SJSA1 (cell line): ENCODE results near the gene MRC1. TPM values are rescaled to one million over a fixed set of nuclear protein-coding genes. Genes with fewer than 3 reads are reported as not detected.

Experiments
- DNase-seq, 2 experiments: peaks; one replicate each; pipeline ENCODE4 v3.0.0-alpha.2; 2015 to 2020; ENCODE audit warnings: low spot score in 2 of 2, low read depth in 1 of 2
- H3K27ac ChIP-seq: fragments of 250-450 bp; sonication (Bioruptor Pico); 2 replicates; pipeline ENCODE4 v1.5.1; 2020; ENCODE audit warnings: mild to moderate bottlenecking, moderate library complexity
- H3K27me3 ChIP-seq: fragments of 250-450 bp; sonication (Bioruptor Pico); replicated peaks from 2 replicates; pipeline ENCODE4 v1.5.1; 2020; ENCODE audit warnings: mild to moderate bottlenecking, moderate library complexity
- H3K36me3 ChIP-seq: fragments of 250-450 bp; sonication (Bioruptor Pico); 2 replicates; pipeline ENCODE4 v1.5.1; 2020; ENCODE audit warnings: mild to moderate bottlenecking
- H3K4me1 ChIP-seq: fragments of 250-450 bp; sonication (Bioruptor Pico); replicated peaks from 2 replicates; pipeline ENCODE4 v1.6.1; 2021; ENCODE audit warnings: mild to moderate bottlenecking
- H3K4me3 ChIP-seq: fragments of 250-450 bp; sonication (Bioruptor Pico); 2 replicates; pipeline ENCODE4 v1.5.1; 2020; ENCODE audit warnings: mild to moderate bottlenecking
- H3K9me3 ChIP-seq: fragments of 250-450 bp; sonication (Bioruptor Pico); replicated peaks from 2 replicates; pipeline ENCODE4 v1.5.1; 2020; ENCODE audit warnings: mild to moderate bottlenecking
- total RNA-seq: library from RNA; depleted of rRNA; stranded (reverse); fragments of >200 nt; shearing (Covaris generic); gene quantifications from 2 replicates; pipeline ENCODE4 v1.2.3, GENCODE V29; 2014

Gene MRC1
- total RNA-seq, 1 experiment from 2014 or later, result not detected

DNA sequence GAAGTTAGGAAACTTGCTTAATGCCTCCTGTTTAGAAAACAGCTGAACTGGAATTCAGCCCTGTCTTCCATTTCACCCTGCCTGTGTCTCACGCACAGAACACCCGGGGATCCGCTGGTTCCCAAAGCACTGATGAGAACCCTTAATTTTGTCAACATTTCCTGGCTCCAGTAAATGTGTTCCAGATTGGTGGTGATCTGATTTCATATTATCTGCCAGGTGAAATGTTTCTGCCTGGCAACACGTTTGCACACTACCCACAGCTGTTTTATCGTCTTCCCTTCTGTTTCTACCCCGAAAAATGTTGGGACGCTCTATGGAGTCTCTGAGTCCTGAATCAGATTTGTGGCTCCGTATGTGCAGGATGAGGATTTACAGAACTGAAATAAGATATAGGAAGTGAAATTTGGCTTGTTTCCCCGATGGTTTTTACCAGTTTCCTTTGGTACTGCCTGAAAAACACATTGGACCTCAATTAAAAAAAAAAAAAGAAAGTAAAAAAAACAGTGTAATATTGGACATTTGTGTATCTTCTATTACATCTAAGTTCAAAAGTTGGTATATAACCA is 29.0 kb downstream of the MRC1 start:
- Histone ChIP-seq H3K4me1 (peaks cover 37% of the 10 kb centered on the region), H3K27me3 (no peaks in the 10 kb centered on the region), H3K36me3 (no peaks in the 10 kb centered on the region), H3K4me3 (no peak overlapping the region), H3K9me3 (no peaks in the 10 kb centered on the region), H3K27ac (no peak overlapping the region)
- no peak for DNase-seq

DNA sequence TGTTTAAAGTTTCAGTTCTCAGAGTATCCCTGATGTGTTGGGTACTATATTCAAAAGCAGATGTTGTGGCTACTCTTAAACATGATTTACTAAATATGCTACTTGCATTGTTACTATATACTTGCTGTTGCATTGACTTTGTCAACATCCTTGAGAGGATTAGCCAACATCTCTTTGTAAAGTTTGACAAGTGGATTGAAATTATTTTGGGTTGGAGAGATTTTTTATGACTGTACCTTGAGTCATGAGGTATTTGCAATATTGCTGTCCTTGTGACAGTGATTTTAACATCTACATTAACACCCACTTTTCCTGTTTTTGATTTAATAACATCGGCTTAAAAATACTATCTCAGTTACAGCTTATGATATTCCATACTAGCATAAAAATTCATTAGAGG is 31.9 kb downstream of the MRC1 start:
- Histone ChIP-seq H3K27ac (no peak overlapping the region), H3K36me3 (no peaks in the 10 kb centered on the region), H3K4me1 (peaks cover 23% of the 10 kb centered on the region), H3K4me3 (no peak overlapping the region), H3K9me3 (no peaks in the 10 kb centered on the region), H3K27me3 (no peaks in the 10 kb centered on the region)
- no peak for DNase-seq

DNA sequence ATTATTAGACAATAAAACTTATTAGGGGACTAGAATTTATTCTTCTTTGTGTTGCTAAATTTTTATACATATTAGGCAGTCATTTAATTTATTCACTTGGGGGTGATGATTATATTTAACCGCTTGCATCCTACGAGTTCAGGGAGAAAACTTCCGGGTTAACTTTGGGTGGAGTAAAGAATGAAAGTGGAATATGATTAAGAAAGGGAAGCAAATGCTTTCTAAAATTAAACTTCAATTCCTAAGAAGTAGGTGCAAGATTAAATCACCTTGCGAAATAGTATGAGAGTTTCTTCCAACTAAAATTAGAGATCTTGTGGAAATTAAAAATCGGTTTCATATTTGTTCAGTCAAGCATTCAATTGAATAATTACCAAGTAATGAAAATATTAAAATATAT is 33.5 kb downstream of the MRC1 start:
- Histone ChIP-seq H3K9me3 (no peaks in the 10 kb centered on the region), H3K27me3 (no peaks in the 10 kb centered on the region), H3K27ac (no peak overlapping the region), H3K36me3 (no peaks in the 10 kb centered on the region), H3K4me1 (peaks cover 9% of the 10 kb centered on the region), H3K4me3 (no peak overlapping the region)
- DNase-seq, result no peak

DNA sequence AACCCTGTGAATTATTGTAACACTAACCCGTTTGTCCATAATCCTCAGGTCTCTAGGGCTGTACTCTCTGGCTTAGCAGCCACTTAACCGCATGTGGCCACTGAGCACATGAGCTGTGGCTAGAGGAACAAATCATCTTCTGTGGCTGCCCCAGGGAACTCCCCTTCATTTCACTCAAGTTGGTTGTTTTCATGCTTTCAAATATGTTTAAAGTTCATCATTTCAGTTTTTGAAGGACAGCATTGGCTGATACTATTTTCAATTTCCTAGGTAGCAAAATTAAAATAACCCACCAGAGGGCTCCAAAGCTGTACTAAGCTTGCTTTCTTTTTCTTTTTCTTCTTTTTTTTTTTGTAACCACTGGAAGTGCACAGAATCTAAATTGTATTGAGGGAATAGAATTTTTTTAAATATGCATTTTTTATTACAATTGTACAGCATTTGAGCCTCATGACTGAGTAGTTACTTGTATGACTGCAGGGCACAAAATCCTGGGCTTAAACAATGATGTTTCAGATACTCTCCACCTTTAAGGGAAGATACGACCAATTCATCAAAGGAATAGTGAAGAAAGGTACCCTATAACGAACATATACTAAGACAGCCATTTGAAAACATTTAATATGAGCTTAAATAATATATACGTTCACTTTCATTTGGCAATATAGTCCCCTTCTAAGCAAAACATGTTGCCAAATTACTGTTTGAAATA is 38.6 kb downstream of the MRC1 start:
- Histone ChIP-seq H3K4me1 (no peaks in the 10 kb centered on the region), H3K27me3 (no peaks in the 10 kb centered on the region), H3K9me3 (no peaks in the 10 kb centered on the region), H3K27ac (no peak overlapping the region), H3K4me3 (no peak overlapping the region), H3K36me3 (no peaks in the 10 kb centered on the region)
- peak in 1 of 2 experiments; percentile 36 for DNase-seq

DNA sequence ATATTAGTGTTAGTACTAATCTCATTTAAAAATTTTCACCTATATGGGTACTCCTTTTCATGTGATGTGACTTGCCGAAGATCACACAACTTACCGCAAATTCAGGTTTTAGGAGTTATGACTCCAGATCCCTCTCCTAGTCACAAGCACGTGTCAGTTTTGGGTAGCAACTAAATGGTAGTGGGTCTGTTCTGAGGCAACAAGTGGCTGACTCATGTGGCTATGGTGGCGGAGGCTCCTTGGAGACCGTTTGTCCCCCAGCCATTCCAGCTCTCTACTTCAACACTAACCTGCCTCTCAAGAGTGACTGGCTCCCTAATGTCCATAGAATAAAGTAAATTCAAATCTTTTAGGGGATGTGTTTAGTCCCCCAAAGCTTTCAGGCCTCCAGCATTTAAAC is 39.5 kb downstream of the MRC1 start:
- H3K9me3 ChIP-seq, result no peaks in the 10 kb centered on the region
- DNase-seq, result no peak
- H3K36me3 ChIP-seq, result no peaks in the 10 kb centered on the region
- H3K4me1 ChIP-seq, result no peaks in the 10 kb centered on the region
- no peak overlapping the region for H3K27ac ChIP-seq
- H3K4me3 ChIP-seq, result no peak overlapping the region
- H3K27me3 ChIP-seq, result no peaks in the 10 kb centered on the region

DNA sequence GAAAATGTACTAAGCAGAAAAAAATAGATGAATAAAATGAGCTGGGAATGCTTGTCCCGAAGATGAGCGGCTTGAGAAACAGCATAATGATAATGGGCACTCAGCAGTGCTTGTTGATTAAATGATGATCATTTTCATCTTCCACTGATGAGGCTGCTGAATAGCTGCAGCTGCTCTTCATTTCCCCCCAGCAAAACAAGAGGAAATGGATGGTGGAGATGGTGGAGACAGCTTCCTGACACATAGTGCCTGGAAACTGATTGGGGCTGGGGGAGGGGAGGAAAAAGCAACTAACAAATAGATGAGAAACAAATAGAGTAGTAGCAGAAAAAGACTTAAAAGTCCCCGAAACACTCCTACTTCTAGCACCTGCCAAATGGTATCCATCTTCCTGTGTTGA is 41.4 kb downstream of the MRC1 start:
- no peaks in the 10 kb centered on the region for H3K4me1 ChIP-seq

DNA sequence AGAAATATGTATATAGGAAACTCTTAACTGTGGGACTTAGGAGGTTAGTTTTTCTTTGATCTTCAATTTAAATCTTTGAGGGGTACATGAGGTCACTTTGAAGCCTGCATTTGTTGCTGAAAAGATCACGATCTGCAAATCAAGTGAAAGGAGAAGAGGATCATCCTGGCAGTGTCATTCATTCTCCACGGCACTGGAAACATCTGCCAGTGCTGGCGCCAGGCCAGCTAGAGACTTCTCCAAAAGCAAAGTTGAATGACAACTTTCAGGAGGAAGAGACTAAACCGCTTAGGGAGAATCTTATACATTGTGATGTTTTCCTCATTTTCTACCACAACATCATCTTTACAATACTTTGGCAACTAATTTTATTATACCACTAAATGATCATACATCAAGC is 42.5 kb downstream of the MRC1 start:
- H3K36me3 ChIP-seq, result no peaks in the 10 kb centered on the region
- H3K27me3 ChIP-seq, result no peaks in the 10 kb centered on the region
- no peak overlapping the region for H3K4me3 ChIP-seq
- DNase-seq, result no peak
- H3K4me1 ChIP-seq, result no peaks in the 10 kb centered on the region
- no peak overlapping the region for H3K27ac ChIP-seq
- H3K9me3 ChIP-seq, result no peaks in the 10 kb centered on the region

More for the DNA sequence above, 41.4 kb downstream of the MRC1 start:
- Histone ChIP-seq H3K9me3 (no peaks in the 10 kb centered on the region), H3K27ac (no peak overlapping the region), H3K4me3 (no peak overlapping the region), H3K27me3 (no peaks in the 10 kb centered on the region), H3K36me3 (no peaks in the 10 kb centered on the region)
- no peak for DNase-seq

DNA sequence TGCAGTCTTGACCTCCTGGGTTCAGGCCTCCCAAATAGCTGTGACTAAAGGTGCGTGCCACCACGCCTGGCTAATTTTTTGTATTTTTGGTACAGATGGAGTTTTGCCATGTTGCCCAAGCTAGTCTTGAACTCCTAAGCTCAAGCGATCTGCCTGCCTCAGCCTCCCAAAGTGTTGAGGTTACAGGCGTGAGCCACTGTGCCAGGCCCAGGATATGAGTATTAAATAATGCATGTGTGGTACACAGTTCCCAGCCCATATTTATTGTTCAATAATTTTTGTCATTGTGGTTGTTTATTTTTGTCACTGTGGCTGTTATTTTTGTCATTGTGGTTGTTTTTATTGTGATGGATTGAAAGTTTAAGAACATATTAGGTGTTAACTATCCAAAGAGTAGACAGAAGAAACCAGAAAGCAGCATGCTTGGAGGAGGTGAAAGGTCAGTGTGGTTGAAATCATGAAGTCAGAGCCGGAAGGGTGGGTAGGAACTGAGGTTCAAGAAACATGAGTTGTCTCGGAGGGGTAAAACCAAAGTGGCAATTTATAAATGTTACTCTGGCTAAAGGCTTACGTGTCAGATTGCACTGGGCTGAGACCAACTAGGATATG is 45.0 kb downstream of the MRC1 start:
- DNase-seq, result no peak
- Histone ChIP-seq H3K27ac (no peak overlapping the region), H3K27me3 (no peaks in the 10 kb centered on the region), H3K9me3 (no peaks in the 10 kb centered on the region), H3K4me1 (no peaks in the 10 kb centered on the region), H3K36me3 (no peaks in the 10 kb centered on the region), H3K4me3 (no peak overlapping the region)

DNA sequence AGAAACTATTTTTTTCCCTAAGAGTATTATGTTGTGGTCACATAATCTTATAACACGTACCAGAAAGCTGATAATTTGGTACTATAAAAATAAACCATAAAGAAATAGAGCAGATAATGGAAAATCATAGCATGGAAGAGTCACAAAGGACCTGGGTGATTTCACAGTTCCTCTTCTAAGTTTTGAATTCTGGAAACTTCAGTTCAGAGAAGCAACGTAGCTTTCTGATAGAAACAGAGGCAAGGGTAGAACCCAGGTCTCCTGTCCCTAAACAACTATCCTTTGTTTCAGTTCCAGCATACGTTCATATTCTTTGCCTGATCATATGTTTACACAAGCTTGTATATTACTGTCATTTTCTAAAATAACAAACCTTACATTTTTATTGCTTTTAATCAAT is 47.9 kb downstream of the MRC1 start:
- no peaks in the 10 kb centered on the region for H3K9me3 ChIP-seq
- H3K27me3 ChIP-seq, result no peaks in the 10 kb centered on the region

DNA sequence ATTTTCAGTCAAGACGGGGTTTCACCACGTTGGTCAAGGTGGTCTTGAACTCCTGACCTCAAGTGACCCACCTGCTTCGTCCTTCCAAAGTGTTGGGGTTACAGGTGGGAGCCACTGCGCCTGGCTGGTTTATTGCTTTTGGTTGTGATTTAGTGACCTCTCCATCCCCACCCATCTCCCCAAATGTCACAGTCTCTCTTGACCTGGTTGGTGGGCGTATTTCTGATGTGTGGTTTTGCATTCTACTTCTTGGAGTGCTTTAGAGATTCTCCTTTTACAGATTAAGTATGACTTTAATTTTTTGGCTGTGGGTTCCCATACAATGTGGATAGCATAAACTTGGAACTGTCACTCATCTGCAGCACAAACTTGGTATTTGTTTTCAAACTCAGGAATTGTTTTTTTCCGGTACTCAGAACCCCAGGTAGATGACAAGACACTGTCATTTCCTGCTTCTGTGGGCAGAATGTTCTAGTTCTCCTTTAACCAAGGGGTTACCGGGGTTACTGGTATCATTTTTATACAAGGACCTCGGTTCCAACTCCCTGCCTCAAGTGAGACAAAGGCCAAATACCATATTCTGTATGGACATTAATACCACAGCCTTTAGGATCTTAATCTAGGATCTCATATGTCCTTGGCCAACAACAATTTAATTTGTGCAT is 50.5 kb downstream of the MRC1 start:
- no peak for DNase-seq
- no peak overlapping the region for H3K27ac ChIP-seq
- no peaks in the 10 kb centered on the region for H3K4me1 ChIP-seq
- no peaks in the 10 kb centered on the region for H3K9me3 ChIP-seq
- H3K27me3 ChIP-seq, result no peaks in the 10 kb centered on the region
- H3K4me3 ChIP-seq, result no peak overlapping the region
- no peaks in the 10 kb centered on the region for H3K36me3 ChIP-seq

More for the DNA sequence above, 47.9 kb downstream of the MRC1 start:
- no peak overlapping the region for H3K27ac ChIP-seq
- no peak for DNase-seq
- no peaks in the 10 kb centered on the region for H3K36me3 ChIP-seq
- H3K4me3 ChIP-seq, result no peak overlapping the region
- H3K4me1 ChIP-seq, result no peaks in the 10 kb centered on the region

DNA sequence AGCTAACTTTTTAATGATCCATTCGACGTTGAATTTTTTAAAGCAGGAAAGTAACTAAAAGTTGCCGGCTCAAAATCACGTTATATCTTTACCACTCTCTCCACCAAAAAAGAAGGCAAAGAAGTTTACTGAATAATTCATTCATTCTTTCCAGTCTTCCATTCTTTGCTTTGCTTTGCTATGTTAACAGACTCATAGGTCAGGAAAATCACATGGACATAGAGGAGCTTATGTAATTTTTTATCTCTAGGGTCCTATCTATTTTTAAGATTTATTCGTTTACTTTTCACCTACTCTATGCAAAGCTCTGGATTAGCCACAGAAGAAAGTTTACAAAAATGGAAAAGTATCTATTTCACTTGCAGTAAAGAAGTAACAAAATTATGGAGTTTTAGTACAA is 52.6 kb downstream of the MRC1 start:
- no peaks in the 10 kb centered on the region for H3K27me3 ChIP-seq
- H3K27ac ChIP-seq, result no peak overlapping the region
- no peaks in the 10 kb centered on the region for H3K36me3 ChIP-seq
- H3K4me3 ChIP-seq, result no peak overlapping the region
- no peak for DNase-seq
- no peaks in the 10 kb centered on the region for H3K9me3 ChIP-seq
- no peaks in the 10 kb centered on the region for H3K4me1 ChIP-seq

DNA sequence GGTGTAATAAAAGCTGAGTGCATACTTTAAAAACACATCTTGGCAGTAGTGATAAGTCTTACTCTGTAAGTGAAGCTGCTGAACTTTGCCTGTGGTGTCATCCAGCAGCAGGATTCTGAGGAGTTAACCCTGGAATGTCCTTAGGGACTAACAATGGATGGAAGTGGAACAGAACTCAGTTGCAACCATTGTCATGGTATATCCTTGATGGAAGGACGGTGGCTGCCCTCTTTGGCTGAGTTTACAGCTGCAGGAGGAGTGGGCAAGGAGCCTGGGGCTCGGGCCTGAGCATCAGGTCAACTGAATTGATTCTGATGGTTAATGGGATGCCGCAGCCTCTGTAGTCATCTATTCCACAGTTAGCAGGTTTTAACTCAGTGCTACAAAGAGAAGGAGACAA is 56.2 kb downstream of the MRC1 start:
- Histone ChIP-seq H3K27me3 (no peaks in the 10 kb centered on the region), H3K27ac (no peak overlapping the region)

DNA sequence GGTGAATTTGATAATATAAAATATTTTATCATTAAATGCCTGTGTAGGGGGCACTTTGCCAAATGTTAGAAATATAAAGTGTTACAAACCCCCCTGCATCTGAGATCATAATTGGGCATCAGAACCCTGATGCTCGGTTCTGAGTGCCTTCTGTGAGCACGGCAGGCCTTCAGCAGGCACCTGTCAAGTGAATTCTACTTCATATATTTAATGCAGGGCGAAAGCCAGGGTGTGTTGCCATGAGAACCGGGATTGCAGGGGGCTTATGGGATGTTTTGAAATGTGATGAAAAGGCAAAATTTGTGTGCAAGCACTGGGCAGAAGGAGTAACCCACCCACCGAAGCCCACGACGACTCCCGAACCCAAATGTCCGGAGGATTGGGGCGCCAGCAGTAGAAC is 57.2 kb downstream of the MRC1 start:
- DNase-seq, result no peak
- Histone ChIP-seq H3K27me3 (no peaks in the 10 kb centered on the region; the same call in 1 of the 2 replicates), H3K27ac (no peak overlapping the region)

More for the DNA sequence above, 56.2 kb downstream of the MRC1 start:
- Histone ChIP-seq H3K36me3 (no peaks in the 10 kb centered on the region), H3K4me1 (no peaks in the 10 kb centered on the region), H3K4me3 (no peak overlapping the region), H3K9me3 (no peaks in the 10 kb centered on the region)
- DNase-seq, result no peak

DNA sequence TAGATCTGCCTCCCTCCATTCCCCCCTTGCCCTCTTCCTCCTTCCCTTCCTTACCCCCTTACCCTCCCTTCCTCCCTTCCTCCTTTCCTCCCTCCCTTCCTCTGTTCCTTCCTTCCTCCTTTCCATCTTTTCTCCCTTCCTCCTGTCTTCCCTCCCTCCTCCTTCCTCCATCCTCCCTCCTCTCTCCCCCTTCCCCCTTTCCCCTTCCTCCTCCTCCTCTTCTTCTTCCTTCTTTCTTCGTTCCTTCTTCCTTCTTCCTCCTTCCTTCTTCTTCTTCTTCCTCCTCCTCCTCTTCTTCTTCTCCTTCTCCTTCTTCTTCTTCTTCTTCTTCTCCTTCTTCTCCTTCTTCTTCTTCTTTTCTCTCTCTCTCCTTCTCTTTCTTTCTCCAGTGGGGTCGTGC is 57.9 kb downstream of the MRC1 start:
- Histone ChIP-seq H3K27me3 (no peaks in the 10 kb centered on the region; the same call in 1 of the 2 replicates), H3K36me3 (no peaks in the 10 kb centered on the region), H3K27ac (no peak overlapping the region), H3K4me3 (no peak overlapping the region), H3K9me3 (no peaks in the 10 kb centered on the region), H3K4me1 (no peaks in the 10 kb centered on the region)
- DNase-seq, result no peak

More for the DNA sequence above, 57.2 kb downstream of the MRC1 start:
- Histone ChIP-seq H3K36me3 (no peaks in the 10 kb centered on the region), H3K4me1 (no peaks in the 10 kb centered on the region), H3K4me3 (no peak overlapping the region), H3K9me3 (no peaks in the 10 kb centered on the region)
